ENCODE measurements around the gene RYK. TPM values are rescaled to one million over a fixed set of nuclear protein-coding genes. Genes with fewer than 3 reads are reported as not detected.

RYK gene
- total RNA-seq, result 100 to 1,000 TPM in 1 of 4 donors, 10 to 100 TPM in 3; 69.3 to 100 (median 84.7) TPM

- ATAC-seq (ENCODE audit: low FRiP score) (peak; percentile 94), DNase-seq (ENCODE audit: low spot score) (peak; percentile 35)
- TF ChIP-seq CTCF (IDR thresholded peaks at IDR 0.05), result no peak
Measured at GRCh38 chr3:134250717-134251220, at the start of gene RYK. RYK (minus strand) TSS chr3:134250859; CDS start chr3:134250654, 205 bp downstream.

- no peak for DNase-seq (ENCODE audit: low spot score)
- ATAC-seq (ENCODE audit: low FRiP score), result peak; percentile 86
- TF ChIP-seq CTCF (IDR thresholded peaks at IDR 0.05), result no peak
Measured at GRCh38 chr3:134299888-134300206, 49.2 kb upstream of the RYK start.

GRCh38 chr3:134299185-134299887, 48.7 kb upstream of the RYK start:
- ATAC-seq (ENCODE audit: low FRiP score), result peak; percentile 80
- DNase-seq (ENCODE audit: low spot score), result no peak
- peak in 1 of 3 donors; percentile 22 for TF ChIP-seq CTCF (IDR thresholded peaks at IDR 0.05)

DNA sequence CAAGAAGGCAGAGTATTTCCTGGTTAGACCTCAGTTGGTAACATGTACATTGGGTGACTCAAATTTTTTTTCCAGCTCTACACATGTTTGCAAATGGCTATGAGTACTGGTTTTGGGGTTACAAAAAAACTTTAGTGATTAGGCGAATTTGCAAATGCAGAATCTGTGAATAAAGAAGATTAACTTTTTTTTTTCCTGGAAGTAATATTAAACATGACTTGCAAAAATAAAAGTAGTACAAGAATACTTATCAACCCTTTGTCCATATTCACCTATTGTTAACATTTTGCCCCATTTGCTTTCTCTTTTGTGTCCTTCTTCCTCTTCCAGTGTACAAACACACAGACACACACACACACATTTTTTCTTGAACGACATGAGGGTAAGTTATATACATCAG, 47.6 kb upstream of the RYK start:
- ATAC-seq (ENCODE audit: low FRiP score) (no peak), DNase-seq (ENCODE audit: low spot score) (no peak)
- TF ChIP-seq CTCF (IDR thresholded peaks at IDR 0.05), result no peak

DNA sequence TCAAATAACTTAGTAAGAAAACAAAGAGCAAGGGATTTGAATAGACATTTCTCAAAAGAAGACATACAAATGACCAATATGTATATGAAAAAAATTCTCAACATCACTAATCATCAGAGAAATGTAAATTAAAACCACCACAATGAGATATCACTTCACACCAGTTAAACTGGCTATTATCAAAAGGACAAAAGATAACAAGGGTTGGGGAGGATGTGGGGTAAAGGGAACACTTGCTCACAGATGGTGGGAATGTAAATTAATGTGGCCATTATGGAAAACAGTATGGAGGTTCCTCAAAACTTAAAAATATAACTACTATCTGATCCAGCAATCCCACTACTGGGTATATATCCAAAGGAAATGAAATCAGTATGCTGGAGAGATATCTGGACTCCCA, 46.0 kb upstream of the RYK start:
- no peak for TF ChIP-seq CTCF (IDR thresholded peaks at IDR 0.05)
- no peak for DNase-seq (ENCODE audit: low spot score)
- ATAC-seq (ENCODE audit: low FRiP score), result no peak

- no peak for DNase-seq (ENCODE audit: low spot score)
- ATAC-seq (ENCODE audit: low FRiP score), result no peak
- no peak for TF ChIP-seq CTCF (IDR thresholded peaks at IDR 0.05)
Measured at GRCh38 chr3:134295930-134296329, 45.3 kb upstream of the RYK start.

Data from omental fat pad (tissue), 4 donors.